Measurements from ENCODE around the gene SLC25A42.

DNA sequence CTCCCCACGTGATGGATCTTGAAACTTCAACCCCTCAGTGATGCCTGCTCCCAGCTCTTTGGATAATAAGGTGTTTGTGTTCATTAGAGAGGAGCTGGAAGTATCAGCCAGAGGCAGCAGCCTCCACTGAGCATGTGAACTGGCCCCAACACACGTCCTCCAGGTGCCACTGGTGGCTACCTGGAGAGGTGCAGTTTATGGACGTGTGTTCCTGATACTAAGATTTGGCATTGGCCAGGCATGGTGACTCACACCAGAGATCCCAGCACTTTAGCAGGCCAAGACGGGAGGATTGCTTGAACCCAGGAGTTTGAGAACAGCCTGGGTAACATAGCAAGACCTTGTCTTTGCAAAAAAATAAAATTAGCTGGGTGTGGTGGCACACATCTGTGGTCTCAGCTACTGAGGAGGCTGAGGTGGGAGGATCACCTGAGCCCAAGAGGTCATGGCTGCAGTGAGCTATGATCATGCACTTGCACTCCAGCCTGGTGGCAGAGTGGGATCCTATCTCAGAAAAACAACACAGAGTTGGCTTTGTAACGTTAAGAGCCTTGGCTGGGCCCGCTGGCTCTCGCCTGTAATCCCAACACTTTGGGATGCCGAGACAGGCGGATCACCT, 34.4 kb downstream of the SLC25A42 start:
- TF ChIP-seq, protein P1, sequence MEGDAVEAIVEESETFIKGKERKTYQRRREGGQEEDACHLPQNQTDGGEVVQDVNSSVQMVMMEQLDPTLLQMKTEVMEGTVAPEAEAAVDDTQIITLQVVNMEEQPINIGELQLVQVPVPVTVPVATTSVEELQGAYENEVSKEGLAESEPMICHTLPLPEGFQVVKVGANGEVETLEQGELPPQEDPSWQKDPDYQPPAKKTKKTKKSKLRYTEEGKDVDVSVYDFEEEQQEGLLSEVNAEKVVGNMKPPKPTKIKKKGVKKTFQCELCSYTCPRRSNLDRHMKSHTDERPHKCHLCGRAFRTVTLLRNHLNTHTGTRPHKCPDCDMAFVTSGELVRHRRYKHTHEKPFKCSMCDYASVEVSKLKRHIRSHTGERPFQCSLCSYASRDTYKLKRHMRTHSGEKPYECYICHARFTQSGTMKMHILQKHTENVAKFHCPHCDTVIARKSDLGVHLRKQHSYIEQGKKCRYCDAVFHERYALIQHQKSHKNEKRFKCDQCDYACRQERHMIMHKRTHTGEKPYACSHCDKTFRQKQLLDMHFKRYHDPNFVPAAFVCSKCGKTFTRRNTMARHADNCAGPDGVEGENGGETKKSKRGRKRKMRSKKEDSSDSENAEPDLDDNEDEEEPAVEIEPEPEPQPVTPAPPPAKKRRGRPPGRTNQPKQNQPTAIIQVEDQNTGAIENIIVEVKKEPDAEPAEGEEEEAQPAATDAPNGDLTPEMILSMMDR (IDR thresholded peaks at IDR 0.05) = peak in 1 of 6 experiments; percentile 44
- TF ChIP-seq POLR2A (IDR thresholded peaks at IDR 0.05) = no peak
